ENCODE results near the gene LHPP.

Gene LHPP

GRCh38 chr10:124597846-124598165 is 136.2 kb downstream of the LHPP start:
- no peak overlapping the region for H3K4me3 ChIP-seq (ENCODE audit: low read depth in 1 of 2, low read length in 1 of 2)
- H3K9me3 ChIP-seq: no peaks in the 10 kb centered on the region
- no peak overlapping the region for H3K27ac ChIP-seq
- no peaks in the 10 kb centered on the region for H3K4me1 ChIP-seq (ENCODE audit: control insufficient read depth in 1 of 2, insufficient read depth in 1 of 2, low read depth in 1 of 2, low read length in 1 of 2)
- TF ChIP-seq CTCF (IDR thresholded peaks at IDR 0.05): no peak
- no peaks in the 10 kb centered on the region for H3K36me3 ChIP-seq
- no peaks in the 10 kb centered on the region for H3K27me3 ChIP-seq

- Histone ChIP-seq H3K4me1 (ENCODE audit: control insufficient read depth in 1 of 2, insufficient read depth in 1 of 2, low read depth in 1 of 2, low read length in 1 of 2) (no peaks in the 10 kb centered on the region), H3K4me3 (ENCODE audit: low read depth in 1 of 2, low read length in 1 of 2) (no peak overlapping the region), H3K36me3 (no peaks in the 10 kb centered on the region), H3K27me3 (no peaks in the 10 kb centered on the region), H3K27ac (no peak overlapping the region), H3K9me3 (no peaks in the 10 kb centered on the region)
- TF ChIP-seq CTCF (IDR thresholded peaks at IDR 0.05): no peak
These were observed 136.6 kb downstream of the LHPP start for GRCh38 chr10:124598196-124598595.

GRCh38 chr10:124598773-124599587 is 137.4 kb downstream of the LHPP start:
- no peaks in the 10 kb centered on the region for H3K36me3 ChIP-seq
- H3K27me3 ChIP-seq: no peaks in the 10 kb centered on the region
- H3K4me3 ChIP-seq (ENCODE audit: low read depth in 1 of 2, low read length in 1 of 2): no peak overlapping the region
- H3K27ac ChIP-seq: no peak overlapping the region
- no peak for TF ChIP-seq CTCF (IDR thresholded peaks at IDR 0.05)
- no peaks in the 10 kb centered on the region for H3K9me3 ChIP-seq
- no peaks in the 10 kb centered on the region for H3K4me1 ChIP-seq (ENCODE audit: control insufficient read depth in 1 of 2, insufficient read depth in 1 of 2, low read depth in 1 of 2, low read length in 1 of 2)

GRCh38 chr10:124599588-124600050 is 138.0 kb downstream of the LHPP start:
- H3K4me3 ChIP-seq (ENCODE audit: low read depth in 1 of 2, low read length in 1 of 2): no peak overlapping the region
- no peaks in the 10 kb centered on the region for H3K4me1 ChIP-seq (ENCODE audit: control insufficient read depth in 1 of 2, insufficient read depth in 1 of 2, low read depth in 1 of 2, low read length in 1 of 2)
- no peaks in the 10 kb centered on the region for H3K36me3 ChIP-seq
- no peaks in the 10 kb centered on the region for H3K9me3 ChIP-seq
- no peak overlapping the region for H3K27ac ChIP-seq
- H3K27me3 ChIP-seq: no peaks in the 10 kb centered on the region
- TF ChIP-seq CTCF (IDR thresholded peaks at IDR 0.05): no peak

GRCh38 chr10:124600051-124600880 is 138.6 kb downstream of the LHPP start:
- TF ChIP-seq CTCF (IDR thresholded peaks at IDR 0.05): no peak
- H3K9me3 ChIP-seq: no peaks in the 10 kb centered on the region
- H3K27ac ChIP-seq: no peak overlapping the region
- no peaks in the 10 kb centered on the region for H3K36me3 ChIP-seq
- no peaks in the 10 kb centered on the region for H3K4me1 ChIP-seq (ENCODE audit: control insufficient read depth in 1 of 2, insufficient read depth in 1 of 2, low read depth in 1 of 2, low read length in 1 of 2)
- H3K4me3 ChIP-seq (ENCODE audit: low read depth in 1 of 2, low read length in 1 of 2): no peak overlapping the region
- no peaks in the 10 kb centered on the region for H3K27me3 ChIP-seq
